HUDEP-2 (cell line): ENCODE results near the gene PIWIL4.
"Not testable (repeated sequence)": the region's sequence is repeated elsewhere in the genome, so short reads cannot be mapped to it uniquely, and the experiment has no call there.

Experiments
- DNase-seq, 76 experiments: peaks; one replicate each; lab custom pipeline; 2025; ENCODE audit not compliant: unreplicated experiment in 76 of 76; lab: John Stamatoyannopoulos, UW

PIWIL4 gene

DNA sequence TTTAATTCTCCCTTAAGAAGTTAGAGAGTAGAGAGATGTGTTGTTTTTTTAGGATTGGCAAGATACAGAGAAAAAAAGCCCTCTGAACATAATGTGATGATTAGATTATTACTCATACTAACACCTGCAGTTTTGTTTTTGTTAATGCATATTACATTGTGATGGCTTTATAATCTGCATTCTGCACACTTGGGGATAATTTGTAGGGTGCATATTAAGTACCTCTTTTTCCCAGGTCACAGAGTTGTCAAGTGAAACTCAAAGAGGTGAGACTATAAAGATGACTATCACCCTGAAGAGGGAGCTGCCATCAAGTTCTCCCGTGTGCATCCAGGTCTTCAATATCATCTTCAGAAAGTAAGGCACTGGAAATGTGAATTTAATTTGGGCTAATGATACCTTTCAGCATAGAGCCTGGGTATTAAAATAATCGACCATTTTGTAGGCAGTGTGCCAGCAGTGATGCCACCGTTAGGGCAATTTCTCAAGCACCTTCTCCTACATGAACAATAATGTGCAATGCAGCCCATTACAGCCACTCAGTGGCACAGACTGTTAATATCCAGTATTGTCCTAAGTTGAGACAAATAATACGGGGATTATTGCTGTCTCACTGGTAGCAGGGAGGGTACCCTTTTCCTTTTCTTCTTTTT, 16.2 kb downstream of the PIWIL4 start:
- DNase-seq = no peak

- DNase-seq = no peak
Measured at GRCh38 chr11:94583866-94584500, 16.8 kb downstream of the PIWIL4 start.

GRCh38 chr11:94584978-94585377, 17.8 kb downstream of the PIWIL4 start:
- DNase-seq = no peak

GRCh38 chr11:94585399-94585798, 18.2 kb downstream of the PIWIL4 start:
- no peak for DNase-seq

DNA sequence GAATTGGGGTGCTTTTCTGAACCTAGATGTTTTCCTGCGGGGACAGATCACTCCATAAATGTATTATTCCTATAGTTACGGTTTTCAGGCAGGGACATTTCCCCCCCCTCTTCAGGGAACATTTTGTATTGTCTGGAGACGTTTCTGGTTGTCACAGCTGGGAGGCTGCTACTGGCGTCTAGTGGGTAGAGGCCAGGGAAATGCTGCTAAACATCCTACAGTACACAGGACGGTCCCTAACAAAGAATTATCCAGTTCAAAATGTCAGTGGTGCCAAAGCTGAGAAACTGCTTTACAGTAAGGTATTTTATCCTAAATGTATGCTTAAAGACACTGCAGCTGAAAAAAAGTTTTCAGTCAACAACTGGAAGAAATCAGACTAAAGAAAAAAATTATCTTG, 19.4 kb downstream of the PIWIL4 start:
- no peak for DNase-seq

GRCh38 chr11:94586978-94587377, 19.8 kb downstream of the PIWIL4 start:
- no peak for DNase-seq

GRCh38 chr11:94588366-94588942, 21.3 kb downstream of the PIWIL4 start:
- no peak for DNase-seq

- DNase-seq = no peak
Measured at GRCh38 chr11:94590352-94591041, 23.3 kb downstream of the PIWIL4 start.

DNA sequence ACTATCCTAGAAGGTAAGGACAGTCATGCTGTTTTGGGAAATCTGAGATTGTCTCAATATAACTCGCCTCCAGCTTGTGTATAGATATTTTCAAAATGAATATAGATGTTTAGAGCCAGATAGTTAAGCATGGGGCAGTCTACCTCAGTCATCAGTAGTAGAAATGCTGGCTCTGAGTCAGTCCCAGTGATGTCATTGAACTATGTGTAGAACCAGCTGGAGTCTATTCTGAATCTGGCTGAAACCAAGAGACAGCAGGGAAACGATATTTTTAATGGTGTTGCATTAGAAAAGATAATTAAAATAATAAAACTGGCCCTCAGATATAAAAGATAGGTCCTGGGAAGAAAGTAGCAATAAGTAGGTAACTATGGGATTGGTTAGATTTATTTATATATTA, 25.9 kb downstream of the PIWIL4 start:
- DNase-seq = no peak

DNA sequence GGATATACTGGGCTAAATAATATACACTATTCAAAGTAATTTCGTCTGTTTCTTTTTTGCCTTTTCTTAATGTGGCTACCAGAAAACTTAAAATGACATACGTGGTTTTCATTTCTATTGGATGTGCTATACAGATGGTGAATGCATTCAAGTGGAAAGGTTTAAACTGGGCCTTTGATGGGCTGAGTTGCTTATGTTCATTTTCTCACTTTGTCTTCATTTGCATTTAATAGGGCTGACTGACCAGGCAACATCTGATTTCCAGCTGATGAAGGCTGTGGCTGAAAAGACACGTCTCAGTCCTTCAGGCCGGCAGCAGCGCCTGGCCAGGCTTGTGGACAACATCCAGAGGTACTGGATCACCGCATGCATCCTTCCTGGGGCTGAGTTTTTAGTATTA, 27.9 kb downstream of the PIWIL4 start:
- DNase-seq = no peak

GRCh38 chr11:94597896-94598295, 30.7 kb downstream of the PIWIL4 start:
- peak in 3 of 76 experiments; percentile 1 to 5 (median 4) for DNase-seq

- DNase-seq = no peak
Measured at GRCh38 chr11:94599510-94599909, 32.3 kb downstream of the PIWIL4 start.

DNA sequence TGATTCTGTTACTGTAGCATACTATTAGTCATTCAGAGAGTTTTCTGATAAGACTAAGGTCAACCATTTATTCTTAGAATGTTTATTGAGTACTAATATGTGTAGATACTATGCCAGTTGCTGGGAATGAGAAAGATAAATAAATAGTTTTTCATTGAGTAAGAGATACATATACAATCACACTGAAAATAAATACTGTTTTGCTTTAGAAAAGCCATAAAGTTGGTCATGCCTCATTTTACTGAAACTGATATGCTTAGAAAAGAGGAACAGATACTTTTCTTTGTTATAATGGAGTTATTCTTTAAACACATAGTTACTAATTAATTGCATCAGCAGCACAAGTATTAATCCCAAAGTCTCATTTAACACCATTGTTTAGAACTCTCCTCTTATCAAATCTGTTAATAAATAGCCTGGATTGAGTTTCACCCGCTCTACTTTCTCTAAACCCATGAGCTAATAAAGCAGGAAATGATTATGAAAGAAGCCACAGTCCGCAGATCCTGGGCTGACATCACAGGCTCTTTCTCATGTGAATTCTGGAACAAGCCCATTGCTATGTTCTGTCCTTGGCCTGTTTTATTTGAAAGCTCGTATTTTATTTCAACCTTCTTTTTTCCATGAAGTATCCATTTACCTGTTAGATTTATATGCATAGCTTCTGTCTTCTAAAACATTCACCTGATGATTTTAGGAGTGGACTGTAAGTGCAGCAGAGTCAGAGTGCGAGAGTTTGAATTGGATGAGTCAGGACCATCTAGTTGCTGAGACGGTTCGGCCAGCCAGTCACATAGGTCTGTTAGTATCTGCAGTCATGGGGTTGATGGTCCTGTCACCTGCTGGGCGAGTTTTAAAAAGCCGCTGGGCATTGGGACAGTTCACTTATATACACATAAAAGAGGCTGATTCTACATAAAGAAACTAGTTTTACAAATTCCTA, 35.5 kb downstream of the PIWIL4 start:
- no peak for DNase-seq

GRCh38 chr11:94603587-94603986, 36.4 kb downstream of the PIWIL4 start:
- DNase-seq = no peak

DNA sequence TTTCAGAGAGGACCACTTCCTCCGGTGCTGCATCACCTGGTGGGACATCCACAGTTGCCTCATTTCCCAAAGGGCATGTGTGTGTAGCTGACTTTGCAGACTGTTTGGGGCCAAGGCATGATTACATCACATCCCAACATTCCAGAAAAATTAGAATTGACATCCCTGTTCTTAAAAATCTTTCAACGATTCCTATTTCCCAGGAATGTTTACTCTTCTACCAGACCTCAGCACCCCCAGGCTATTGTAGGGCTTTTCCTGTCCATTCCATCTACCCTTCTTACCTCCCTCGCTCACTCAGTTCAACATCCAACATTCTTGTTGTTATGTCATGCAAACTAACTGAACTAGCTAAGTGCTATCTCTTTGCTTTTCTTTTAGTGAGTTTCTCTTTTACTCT, 37.3 kb downstream of the PIWIL4 start:
- DNase-seq = no peak

DNA sequence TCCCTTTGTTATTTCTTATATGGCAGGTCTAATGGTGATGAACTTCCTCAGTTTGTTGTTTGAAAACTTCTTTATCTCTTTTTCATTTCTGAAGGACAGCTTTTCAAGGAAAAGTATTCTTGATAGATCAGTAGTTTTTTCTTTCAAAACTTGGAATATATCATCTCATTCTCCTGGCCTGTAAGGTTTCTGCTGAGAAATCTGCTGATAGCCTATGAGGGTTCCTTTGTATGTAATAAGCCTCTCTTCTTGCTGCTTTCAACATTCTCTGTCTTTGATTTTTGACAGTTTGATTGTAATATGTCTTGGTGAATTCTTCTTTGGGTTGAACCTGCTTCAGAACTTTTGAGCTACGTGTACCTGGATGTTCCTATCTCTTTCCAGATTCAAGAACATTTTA, 46.0 kb downstream of the PIWIL4 start:
- no peak for DNase-seq

DNA sequence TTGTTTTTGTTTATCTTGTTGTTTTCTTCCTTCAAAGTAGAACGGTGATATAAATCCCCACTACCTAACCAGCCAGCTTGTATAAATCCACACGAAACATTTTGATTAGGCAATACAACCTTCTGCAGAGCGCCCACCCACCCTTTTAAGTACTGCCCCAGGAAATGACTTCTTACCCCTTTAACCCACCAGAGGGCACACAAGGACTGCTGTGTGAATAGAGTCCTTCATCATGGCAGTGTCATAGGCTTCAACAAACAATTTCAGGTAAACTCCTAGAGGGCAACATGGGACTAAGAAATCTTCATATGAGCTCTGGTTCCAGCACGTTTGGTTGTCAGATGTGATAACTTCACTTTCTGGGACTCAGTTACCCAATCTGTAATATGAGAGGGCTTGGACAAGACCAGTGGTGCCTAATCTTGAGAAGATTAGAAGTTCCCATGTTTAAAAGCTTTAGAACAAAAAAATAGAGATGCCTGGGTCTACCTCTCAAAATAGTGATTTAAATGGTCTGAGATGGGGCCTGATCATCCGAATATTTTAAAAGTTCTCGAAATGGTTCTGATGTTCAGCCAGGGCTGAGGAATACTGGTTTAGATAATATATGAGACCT, 56.1 kb downstream of the PIWIL4 start:
- peak in 21 of 76 experiments; percentile 1 to 41 (median 7) for DNase-seq

DNA sequence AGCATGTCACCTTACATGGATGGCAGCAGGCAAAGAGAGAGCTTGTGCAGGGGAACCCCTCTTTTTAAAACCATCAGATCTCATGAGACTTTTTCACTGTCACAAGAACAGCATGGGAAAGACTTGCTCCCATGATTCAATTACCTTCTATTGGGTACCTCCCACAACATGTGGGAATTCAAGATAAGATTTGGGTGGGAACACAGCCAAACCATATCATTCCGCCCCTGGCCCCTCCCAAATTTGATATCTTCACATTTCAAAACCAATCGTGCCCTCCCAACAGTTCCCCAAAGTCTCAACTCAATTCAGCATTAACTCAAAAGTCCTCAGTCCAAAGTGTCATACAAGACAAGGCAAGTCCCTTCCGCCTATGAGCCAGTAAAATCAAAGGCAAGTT, 58.3 kb downstream of the PIWIL4 start:
- peak in 20 of 76 experiments; percentile 1 to 35 (median 14) for DNase-seq

DNA sequence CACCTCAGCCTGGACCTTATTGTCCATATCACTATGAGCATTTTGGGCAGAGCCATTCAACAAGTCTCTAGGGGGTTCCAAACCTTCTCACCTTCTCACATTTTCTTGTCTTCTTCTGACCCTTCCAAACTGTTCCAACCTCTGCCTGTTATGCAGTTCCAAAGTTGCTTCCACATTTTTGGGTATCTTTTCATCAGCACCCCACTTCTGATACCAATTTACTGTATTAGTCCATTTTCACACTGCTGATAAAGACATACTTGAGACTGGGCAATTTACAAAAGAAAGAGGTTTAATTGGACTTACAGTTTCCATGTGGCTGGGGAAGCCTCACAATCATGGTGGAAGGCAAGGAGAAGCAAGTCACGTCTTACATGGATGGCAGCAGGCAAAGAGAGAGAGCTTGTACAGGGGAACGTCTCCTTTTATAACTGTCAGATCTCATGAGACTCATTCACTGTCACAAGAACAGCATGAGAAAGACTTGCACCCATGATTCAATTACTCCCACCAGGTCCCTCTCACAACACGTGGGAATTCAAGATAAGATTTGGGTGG, 59.9 kb downstream of the PIWIL4 start:
- DNase-seq = not testable (repeated sequence)

GRCh38 chr11:94629741-94630140, 62.6 kb downstream of the PIWIL4 start:
- DNase-seq = no peak
